ENCODE results near the gene KRT80. TPM values are rescaled to one million over a fixed set of nuclear protein-coding genes. Genes with fewer than 3 reads are reported as not detected.
A peak's percentile ranks its signal among the peaks of the same experiment; 100 is the strongest.

KRT80 gene
- polyA plus RNA-seq, 3 donors, result 0.18 to 0.52 (median 0.37) TPM

- Histone ChIP-seq H4K20me1 (ENCODE audit: insufficient read depth, low read length) (no peaks in the 10 kb centered on the region), H3K36me3 (replicated peaks in 1 of 2; ENCODE audit: control insufficient read depth in 1 of 2, insufficient read depth in 2 of 2, low read length in 2 of 2) (no peaks in the 10 kb centered on the region), H3K9me3 (replicated peaks in 1 of 2; ENCODE audit: control insufficient read depth in 1 of 2, insufficient read depth in 1 of 2, low read length in 2 of 2) (no peaks in the 10 kb centered on the region), H3K79me2 (ENCODE audit: insufficient read depth, low read length) (no peaks in the 10 kb centered on the region), H2AFZ (ENCODE audit: insufficient read depth, low read depth, low read length, poor library complexity, severe bottlenecking) (no peak overlapping the region), H3K4me1 (ENCODE audit: control insufficient read depth in 1 of 2, insufficient read depth in 2 of 2, low read length in 2 of 2) (peaks cover 28 to 36% of the 10 kb centered on the region in 2 donors), H3K9ac (ENCODE audit: insufficient read depth, low read length, poor library complexity, severe bottlenecking) (no peak overlapping the region), H3K27ac (ENCODE audit: low read depth in 1 of 2, low read length in 2 of 2) (no peak overlapping the region), H3K27me3 (ENCODE audit: control insufficient read depth in 2 of 2, insufficient read depth in 2 of 2, low read length in 2 of 2) (peaks cover 0 to 1% of the 10 kb centered on the region in 2 donors), H3K4me2 (replicated peaks; ENCODE audit: extremely low read depth, low read length, poor library complexity, severe bottlenecking) (no peak overlapping the region), H3K4me3 (replicated peaks in 1 of 3; ENCODE audit: low read depth in 2 of 3, low read length in 3 of 3) (no peak overlapping the region)
- no peaks in the 10 kb centered on the region for H3K36me3 Mint-ChIP-seq
- H3K4me1 Mint-ChIP-seq, result peaks cover 41% of the 10 kb centered on the region
- peak overlapping the region in 1 of 2 donors; percentile 63 for H3K4me3 Mint-ChIP-seq
- intact Hi-C loops (cut with micrococcal nuclease), result loop anchor here (1.0 to 5.0 kb wide), 3 partner anchors 34 to 94 kb away; no protein-coding TSS in a partner anchor
- WGBS (ENCODE audit: insufficient coverage), result 66% methylated on average over 13 of the region's 19 CpGs
- peak overlapping the region in 6 of 7 donors; percentile 42 to 92 (median 72) for H3K27ac Mint-ChIP-seq
- no peak for TF ChIP-seq CTCF (IDR thresholded peaks at IDR 0.05)
- peaks cover 19 to 32% (median 21%) of the 10 kb centered on the region in 3 donors for H3K27me3 Mint-ChIP-seq (ENCODE audit: low read depth in 3 of 3)
- H3K9me3 Mint-ChIP-seq, result peaks cover 0 to 1% (median 0%) of the 10 kb centered on the region in 7 donors
- peak in 2 of 3 donors; percentile 27 to 29 for DNase-seq
These were observed 70.6 kb downstream of the KRT80 start for GRCh38 chr12:52120951-52121823.

GRCh38 chr12:52119398-52120254, 72.2 kb downstream of the KRT80 start:
- peaks cover 17 to 25% (median 17%) of the 10 kb centered on the region in 3 donors for H3K27me3 Mint-ChIP-seq (ENCODE audit: low read depth in 3 of 3)
- Histone ChIP-seq H3K4me2 (replicated peaks; ENCODE audit: extremely low read depth, low read length, poor library complexity, severe bottlenecking) (peak overlapping the region; percentile 49), H3K27ac (ENCODE audit: low read depth in 1 of 2, low read length in 2 of 2) (peak overlapping the region; percentile 65 to 81), H3K36me3 (replicated peaks in 1 of 2; ENCODE audit: control insufficient read depth in 1 of 2, insufficient read depth in 2 of 2, low read length in 2 of 2) (no peaks in the 10 kb centered on the region), H3K79me2 (ENCODE audit: insufficient read depth, low read length) (no peaks in the 10 kb centered on the region), H3K27me3 (ENCODE audit: control insufficient read depth in 2 of 2, insufficient read depth in 2 of 2, low read length in 2 of 2) (no peaks in the 10 kb centered on the region), H3K9me3 (replicated peaks in 1 of 2; ENCODE audit: control insufficient read depth in 1 of 2, insufficient read depth in 1 of 2, low read length in 2 of 2) (no peaks in the 10 kb centered on the region), H3K4me1 (ENCODE audit: control insufficient read depth in 1 of 2, insufficient read depth in 2 of 2, low read length in 2 of 2) (peaks cover 28 to 36% of the 10 kb centered on the region in 2 donors), H4K20me1 (ENCODE audit: insufficient read depth, low read length) (no peaks in the 10 kb centered on the region), H3K9ac (ENCODE audit: insufficient read depth, low read length, poor library complexity, severe bottlenecking) (peak overlapping the region; percentile 32), H2AFZ (ENCODE audit: insufficient read depth, low read depth, low read length, poor library complexity, severe bottlenecking) (peak overlapping the region; percentile 63), H3K4me3 (replicated peaks in 1 of 3; ENCODE audit: low read depth in 2 of 3, low read length in 3 of 3) (peak overlapping the region in 1 of 3 experiments; percentile 51)
- DNase-seq, result peak; percentile 60 to 70 (median 69)
- TF ChIP-seq CTCF (IDR thresholded peaks at IDR 0.05), result peak; percentile 64
- 25% methylated on average over 18 of the region's 23 CpGs for WGBS (ENCODE audit: insufficient coverage)
- intact Hi-C loops (cut with micrococcal nuclease), result loop anchor here (2.0 to 5.0 kb wide), 3 partner anchors 32 to 95 kb away; no protein-coding TSS in a partner anchor
- peaks cover 41% of the 10 kb centered on the region for H3K4me1 Mint-ChIP-seq
- no peaks in the 10 kb centered on the region for H3K36me3 Mint-ChIP-seq
- peak overlapping the region; percentile 52 to 71 for H3K4me3 Mint-ChIP-seq
- peak overlapping the region; percentile 90 to 97 (median 94) for H3K27ac Mint-ChIP-seq
- H3K9me3 Mint-ChIP-seq, result peaks cover 0 to 1% (median 0%) of the 10 kb centered on the region in 7 donors
